Osteoblast (primary cell): ENCODE data around the gene PLK2. TPM values are rescaled to one million over a fixed set of nuclear protein-coding genes. Genes with fewer than 3 reads are reported as not detected.

Source experiments
- DNase-seq: peaks from one replicate; pipeline ENCODE4 v3.0.0; 2011; ENCODE audit warnings: low spot score, mixed read lengths; ENCODE audit not compliant: insufficient read length; ENCODE audit errors: missing footprints
- H2AFZ ChIP-seq: 2 replicates; pipeline ENCODE4 v1.6.0; 2011; ENCODE audit warnings: mild to moderate bottlenecking, low read length
- H3K27ac ChIP-seq: 2 replicates; pipeline ENCODE4 v1.5.1; 2011; ENCODE audit warnings: mild to moderate bottlenecking, low read depth, low read length, moderate library complexity
- H3K27me3 ChIP-seq: 2 replicates; pipeline ENCODE4 v1.6.0; 2012; ENCODE audit warnings: mild to moderate bottlenecking, control low read depth, inconsistent platforms, low read length, moderate library complexity; ENCODE audit not compliant: insufficient read depth
- H3K36me3 ChIP-seq: 2 replicates; pipeline ENCODE4 v1.5.1; 2011; ENCODE audit warnings: mild to moderate bottlenecking, low read length, control low read depth, moderate library complexity; ENCODE audit not compliant: insufficient read depth
- H3K4me1 ChIP-seq: 2 replicates; pipeline ENCODE4 v1.5.1; 2011; ENCODE audit warnings: mild to moderate bottlenecking, low read length, control low read depth, moderate library complexity; ENCODE audit not compliant: insufficient read depth
- H3K4me2 ChIP-seq: 2 replicates; pipeline ENCODE4 v1.6.0; 2011; ENCODE audit warnings: mild to moderate bottlenecking, low read length; ENCODE audit not compliant: insufficient read depth
- H3K4me3 ChIP-seq: fragments of 200-600 bp; sonication (generic); 3 replicates; pipeline ENCODE4 v1.5.1; 2012; ENCODE audit warnings: mild to moderate bottlenecking, low read length, inconsistent platforms; ENCODE audit not compliant: insufficient read depth
- H3K79me2 ChIP-seq: 2 replicates; pipeline ENCODE4 v1.6.0; 2012; ENCODE audit warnings: mild to moderate bottlenecking, low read length, control low read depth, inconsistent platforms; ENCODE audit not compliant: insufficient read depth
- H3K9me3 ChIP-seq: 2 replicates; pipeline ENCODE4 v1.5.1; 2011; ENCODE audit warnings: low read depth, low read length, control low read depth
- H4K20me1 ChIP-seq: 2 replicates; pipeline ENCODE4 v1.6.0; 2012; ENCODE audit warnings: mild to moderate bottlenecking, low read length, control low read depth; ENCODE audit not compliant: insufficient read depth
- CTCF ChIP-seq: IDR thresholded peaks from 2 replicates; pipeline ENCODE4 v1.5.1; 2011; ENCODE audit warnings: mild to moderate bottlenecking, low read depth, low read length, moderate library complexity; ENCODE audit errors: extremely low read depth
- total RNA-seq: library from RNA; depleted of rRNA; stranded (reverse); fragments of >200 nt; gene quantifications from 2 replicates; pipeline ENCODE4 v1.2.3, GENCODE V29; 2012

Gene PLK2
- total RNA-seq, 1 donor, result 220 TPM

GRCh38 chr5:58499231-58499630 lies 39.3 kb upstream of the PLK2 start:
- H3K27me3 ChIP-seq, result peaks cover 6% of the 10 kb centered on the region
- H3K9me3 ChIP-seq, result no peaks in the 10 kb centered on the region
- H3K79me2 ChIP-seq, result no peaks in the 10 kb centered on the region
- no peak overlapping the region for H3K4me2 ChIP-seq
- no peaks in the 10 kb centered on the region for H3K36me3 ChIP-seq
- no peak overlapping the region for H2AFZ ChIP-seq
- H3K27ac ChIP-seq, result no peak overlapping the region
- no peaks in the 10 kb centered on the region for H3K4me1 ChIP-seq
- H4K20me1 ChIP-seq, result no peaks in the 10 kb centered on the region
- H3K4me3 ChIP-seq, result no peak overlapping the region
- DNase-seq, result no peak
- no peak for TF ChIP-seq CTCF

GRCh38 chr5:58498340-58498942 lies 38.6 kb upstream of the PLK2 start:
- H3K4me3 ChIP-seq, result no peak overlapping the region
- H3K9me3 ChIP-seq, result no peaks in the 10 kb centered on the region
- no peaks in the 10 kb centered on the region for H4K20me1 ChIP-seq
- H3K36me3 ChIP-seq, result no peaks in the 10 kb centered on the region
- no peak overlapping the region for H3K27ac ChIP-seq
- H3K4me2 ChIP-seq, result no peak overlapping the region
- H3K4me1 ChIP-seq, result no peaks in the 10 kb centered on the region
- H3K27me3 ChIP-seq, result peaks cover 14% of the 10 kb centered on the region
- peak; percentile 55 for DNase-seq
- H2AFZ ChIP-seq, result no peak overlapping the region
- peak; percentile 84 for TF ChIP-seq CTCF
- no peaks in the 10 kb centered on the region for H3K79me2 ChIP-seq

GRCh38 chr5:58497921-58498320 lies 38.0 kb upstream of the PLK2 start:
- no peak for TF ChIP-seq CTCF
- no peak overlapping the region for H3K4me3 ChIP-seq
- no peak overlapping the region for H2AFZ ChIP-seq
- no peaks in the 10 kb centered on the region for H3K79me2 ChIP-seq
- H3K27me3 ChIP-seq, result peaks cover 15% of the 10 kb centered on the region
- H3K4me1 ChIP-seq, result no peaks in the 10 kb centered on the region
- H3K27ac ChIP-seq, result no peak overlapping the region
- H3K9me3 ChIP-seq, result no peaks in the 10 kb centered on the region
- DNase-seq, result no peak
- no peak overlapping the region for H3K4me2 ChIP-seq
- no peaks in the 10 kb centered on the region for H4K20me1 ChIP-seq
- H3K36me3 ChIP-seq, result no peaks in the 10 kb centered on the region

- no peaks in the 10 kb centered on the region for H3K36me3 ChIP-seq
- no peak overlapping the region for H2AFZ ChIP-seq
- peaks cover 19% of the 10 kb centered on the region for H3K27me3 ChIP-seq
- no peaks in the 10 kb centered on the region for H4K20me1 ChIP-seq
- H3K4me3 ChIP-seq, result no peak overlapping the region
- DNase-seq, result no peak
- TF ChIP-seq CTCF, result no peak
- H3K4me1 ChIP-seq, result no peaks in the 10 kb centered on the region
- no peaks in the 10 kb centered on the region for H3K9me3 ChIP-seq
- no peaks in the 10 kb centered on the region for H3K79me2 ChIP-seq
- no peak overlapping the region for H3K27ac ChIP-seq
- no peak overlapping the region for H3K4me2 ChIP-seq
Measured at GRCh38 chr5:58497386-58497785, 37.5 kb upstream of the PLK2 start.
